Fibroblast of skin of back (primary cell): Measurements from ENCODE around the gene KIAA0825. TPM values are rescaled to one million over a fixed set of nuclear protein-coding genes. Genes with fewer than 3 reads are reported as not detected.

Experiments used
- DNase-seq: peaks from one replicate; pipeline ENCODE4 v3.0.0-alpha.2; 2013
- polyA plus RNA-seq, 2 experiments: library from polyadenylated mRNA; unstranded; fragments of 120-200 nt; gene quantifications; one replicate each; pipeline ENCODE4 v1.2.1, GENCODE V29; 2013; ENCODE audit not compliant: insufficient read length in 2 of 2

The KIAA0825 gene
- polyA plus RNA-seq (2013, experiment 1 of 2; ENCODE audit: insufficient read length): 0.74 TPM
- 0.85 TPM for polyA plus RNA-seq (2013, experiment 2 of 2; ENCODE audit: insufficient read length)

GRCh38 chr5:94618493-94619328, at the start of gene KIAA0825, which contains the start of gene SLF1:
KIAA0825 (minus strand) TSS chr5:94618604; CDS start chr5:94537126, 81,478 bp downstream.
SLF1 (plus strand) TSS chr5:94618669; CDS start chr5:94628811, 10,142 bp downstream.
- DNase-seq: peak; percentile 88

GRCh38 chr5:94667937-94668336, 49.5 kb upstream of the KIAA0825 start:
- DNase-seq: no peak

GRCh38 chr5:94661086-94661485, 42.7 kb upstream of the KIAA0825 start:
- no peak for DNase-seq

- DNase-seq: no peak
These were observed 42.1 kb upstream of the KIAA0825 start for GRCh38 chr5:94660506-94660905.

- DNase-seq: no peak
These were observed 39.9 kb upstream of the KIAA0825 start for GRCh38 chr5:94658272-94658671.

GRCh38 chr5:94649874-94650273, 31.5 kb upstream of the KIAA0825 start:
- no peak for DNase-seq

GRCh38 chr5:94646758-94647157, 28.4 kb upstream of the KIAA0825 start:
- no peak for DNase-seq

GRCh38 chr5:94645053-94645452, 26.6 kb upstream of the KIAA0825 start:
- no peak for DNase-seq

GRCh38 chr5:94640176-94640575, 21.8 kb upstream of the KIAA0825 start:
- no peak for DNase-seq

GRCh38 chr5:94632024-94632423, 13.6 kb upstream of the KIAA0825 start:
- DNase-seq: no peak

- no peak for DNase-seq
These were observed 8.8 kb upstream of the KIAA0825 start for GRCh38 chr5:94627191-94627590.

GRCh38 chr5:94623877-94624276, 5.5 kb upstream of the KIAA0825 start:
- DNase-seq: no peak

GRCh38 chr5:94623011-94623410, 4.6 kb upstream of the KIAA0825 start:
- peak; percentile 30 for DNase-seq

- no peak for DNase-seq
These were observed 3.4 kb upstream of the KIAA0825 start for GRCh38 chr5:94621763-94622162.

- DNase-seq: no peak
These were observed 1.9 kb upstream of the KIAA0825 start for GRCh38 chr5:94620256-94620655.

- DNase-seq: peak; percentile 67
These were observed 343 bp downstream of the KIAA0825 start for GRCh38 chr5:94618029-94618492.

- no peak for DNase-seq
These were observed 2.5 kb downstream of the KIAA0825 start for GRCh38 chr5:94615862-94616261.

GRCh38 chr5:94614156-94614805, 4.1 kb downstream of the KIAA0825 start:
- DNase-seq: no peak

GRCh38 chr5:94613583-94613982, 4.8 kb downstream of the KIAA0825 start:
- DNase-seq: peak; percentile 1

GRCh38 chr5:94595281-94595840, 23.0 kb downstream of the KIAA0825 start:
- DNase-seq: no peak

GRCh38 chr5:94577466-94578245, 40.7 kb downstream of the KIAA0825 start:
- no peak for DNase-seq

GRCh38 chr5:94575196-94575595, 43.2 kb downstream of the KIAA0825 start:
- no peak for DNase-seq
